Progenitor cell of endocrine pancreas (in vitro differentiated cells): ENCODE data around the gene HOXD10. TPM values are rescaled to one million over a fixed set of nuclear protein-coding genes. Genes with fewer than 3 reads are reported as not detected.

Experiments used
- DNase-seq: peaks from one replicate; pipeline ENCODE4 v3.0.0; 2021; ENCODE audit warnings: low spot score; ENCODE audit not compliant: unreplicated experiment
- H3K27ac Mint-ChIP-seq: 2 replicates; pipeline ENCODE4 v1.8.0; 2021; ENCODE audit warnings: mild to moderate bottlenecking, moderate library complexity, mixed read lengths
- H3K27me3 Mint-ChIP-seq: 2 replicates; pipeline ENCODE4 v1.8.0; 2021; ENCODE audit warnings: mixed read lengths
- H3K36me3 Mint-ChIP-seq: 2 replicates; pipeline ENCODE4 v1.8.0; 2022; ENCODE audit warnings: mixed read lengths; ENCODE audit not compliant: insufficient read depth
- H3K4me1 Mint-ChIP-seq: 2 replicates; pipeline ENCODE4 v1.8.0; 2021; ENCODE audit warnings: low read depth, mixed read lengths
- H3K4me3 Mint-ChIP-seq: 2 replicates; pipeline ENCODE4 v1.8.0; 2021; ENCODE audit warnings: low read depth, mild to moderate bottlenecking, moderate library complexity, mixed read lengths
- H3K9me3 Mint-ChIP-seq: 2 replicates; pipeline ENCODE4 v1.8.0; 2021; ENCODE audit warnings: low read depth, mixed read lengths
- total RNA-seq: library from RNA; stranded (reverse); gene quantifications from 2 replicates; pipeline ENCODE4 v1.2.1, GENCODE V29; 2021
- TF ChIP-seq, protein P1 (sequence below): fragments of 200-600 bp; sonication (generic); IDR thresholded peaks from one replicate; pipeline ENCODE4 v1.5.0; 2021; ENCODE audit warnings: antibody characterized with exemption, mild to moderate bottlenecking; ENCODE audit not compliant: unreplicated experiment

Gene HOXD10
- total RNA-seq, 1 donor from 2014 or later, result not detected

DNA sequence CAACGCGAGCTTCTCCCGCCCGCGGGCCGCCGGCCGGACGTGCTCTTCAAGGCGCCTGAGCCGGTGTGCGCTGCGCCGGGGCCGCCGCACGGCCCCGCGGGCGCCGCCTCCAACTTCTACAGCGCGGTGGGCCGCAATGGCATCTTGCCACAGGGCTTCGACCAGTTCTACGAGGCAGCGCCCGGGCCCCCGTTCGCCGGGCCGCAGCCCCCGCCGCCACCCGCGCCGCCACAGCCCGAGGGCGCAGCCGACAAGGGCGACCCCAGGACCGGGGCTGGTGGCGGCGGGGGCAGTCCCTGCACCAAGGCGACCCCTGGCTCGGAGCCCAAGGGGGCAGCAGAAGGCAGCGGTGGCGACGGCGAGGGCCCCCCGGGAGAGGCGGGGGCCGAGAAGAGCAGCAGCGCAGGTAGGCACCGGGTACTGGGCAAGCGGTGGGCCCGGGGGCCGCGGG, 8.8 kb upstream of the HOXD10 start:
- Mint-ChIP-seq H3K4me1 (peaks cover 3% of the 10 kb centered on the region), H3K9me3 (no peaks in the 10 kb centered on the region), H3K27me3 (peaks cover 90% of the 10 kb centered on the region), H3K27ac (no peak overlapping the region), H3K36me3 (no peaks in the 10 kb centered on the region), H3K4me3 (no peak overlapping the region)
- DNase-seq, result no peak
- TF ChIP-seq, protein P1, sequence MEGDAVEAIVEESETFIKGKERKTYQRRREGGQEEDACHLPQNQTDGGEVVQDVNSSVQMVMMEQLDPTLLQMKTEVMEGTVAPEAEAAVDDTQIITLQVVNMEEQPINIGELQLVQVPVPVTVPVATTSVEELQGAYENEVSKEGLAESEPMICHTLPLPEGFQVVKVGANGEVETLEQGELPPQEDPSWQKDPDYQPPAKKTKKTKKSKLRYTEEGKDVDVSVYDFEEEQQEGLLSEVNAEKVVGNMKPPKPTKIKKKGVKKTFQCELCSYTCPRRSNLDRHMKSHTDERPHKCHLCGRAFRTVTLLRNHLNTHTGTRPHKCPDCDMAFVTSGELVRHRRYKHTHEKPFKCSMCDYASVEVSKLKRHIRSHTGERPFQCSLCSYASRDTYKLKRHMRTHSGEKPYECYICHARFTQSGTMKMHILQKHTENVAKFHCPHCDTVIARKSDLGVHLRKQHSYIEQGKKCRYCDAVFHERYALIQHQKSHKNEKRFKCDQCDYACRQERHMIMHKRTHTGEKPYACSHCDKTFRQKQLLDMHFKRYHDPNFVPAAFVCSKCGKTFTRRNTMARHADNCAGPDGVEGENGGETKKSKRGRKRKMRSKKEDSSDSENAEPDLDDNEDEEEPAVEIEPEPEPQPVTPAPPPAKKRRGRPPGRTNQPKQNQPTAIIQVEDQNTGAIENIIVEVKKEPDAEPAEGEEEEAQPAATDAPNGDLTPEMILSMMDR, result no peak

DNA sequence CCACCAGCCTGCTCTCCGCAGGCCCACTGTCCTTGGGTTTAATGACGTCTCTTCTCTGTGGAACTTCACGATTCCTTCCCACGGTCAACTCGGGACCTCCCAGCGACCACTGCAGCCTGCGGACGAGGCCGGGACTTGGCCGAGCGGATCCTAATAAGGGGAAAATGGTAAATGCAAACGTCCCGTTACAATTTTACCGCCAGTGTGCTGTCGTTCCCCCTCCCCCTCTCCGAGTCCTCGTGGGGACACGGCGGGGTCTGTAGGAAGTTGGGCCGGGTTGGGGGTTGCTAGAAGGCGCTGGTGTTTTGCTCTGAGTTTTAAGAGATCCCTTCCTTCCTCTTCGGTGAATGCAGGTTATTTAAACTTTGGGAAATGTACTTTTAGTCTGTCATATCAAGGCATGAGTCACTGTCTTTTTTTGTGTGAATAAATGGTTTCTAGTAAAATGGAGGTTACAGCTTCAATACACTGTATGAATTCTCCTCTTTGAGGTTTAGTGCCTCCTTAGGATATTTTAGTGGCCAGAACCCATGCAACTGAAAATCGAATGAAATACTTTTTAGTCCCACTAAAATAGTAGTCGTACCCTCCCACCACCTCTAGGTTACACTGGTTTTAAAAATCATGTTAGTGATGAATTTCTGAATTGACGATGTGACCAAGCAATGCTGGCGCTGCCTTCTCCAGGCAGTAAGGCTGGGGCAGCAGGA, 7.2 kb upstream of the HOXD10 start:
- TF ChIP-seq, protein P1, result no peak
- H3K36me3 Mint-ChIP-seq, result no peaks in the 10 kb centered on the region
- peaks cover 90% of the 10 kb centered on the region for H3K27me3 Mint-ChIP-seq
- DNase-seq, result no peak
- no peaks in the 10 kb centered on the region for H3K9me3 Mint-ChIP-seq
- no peak overlapping the region for H3K4me3 Mint-ChIP-seq
- H3K4me1 Mint-ChIP-seq, result peaks cover 3% of the 10 kb centered on the region
- peak overlapping the region; percentile 41 for H3K27ac Mint-ChIP-seq

DNA sequence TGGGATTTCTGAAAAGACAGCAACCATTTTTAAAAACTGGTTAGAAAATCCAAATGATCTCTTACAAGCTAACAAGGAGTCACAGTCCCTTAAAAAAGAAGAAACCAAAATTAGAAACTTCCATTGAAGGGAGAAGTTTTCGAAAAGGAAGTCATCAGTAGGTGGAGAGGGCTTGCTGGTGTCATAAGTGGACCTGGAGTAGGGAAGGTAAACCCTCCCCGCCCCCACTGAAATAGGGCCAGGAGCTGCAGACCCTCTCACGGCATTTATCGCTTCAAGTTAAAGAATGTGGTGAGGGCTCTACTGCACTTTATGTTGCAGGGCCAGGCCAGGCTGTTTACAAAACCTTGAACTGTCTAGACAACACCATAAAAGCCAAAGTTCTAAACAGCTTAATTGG, 6.6 kb upstream of the HOXD10 start:
- peaks cover 90% of the 10 kb centered on the region for H3K27me3 Mint-ChIP-seq
- no peaks in the 10 kb centered on the region for H3K9me3 Mint-ChIP-seq
- peaks cover 3% of the 10 kb centered on the region for H3K4me1 Mint-ChIP-seq
- H3K4me3 Mint-ChIP-seq, result no peak overlapping the region
- H3K36me3 Mint-ChIP-seq, result no peaks in the 10 kb centered on the region
- TF ChIP-seq, protein P1, result no peak
- no peak for DNase-seq
- no peak overlapping the region for H3K27ac Mint-ChIP-seq

DNA sequence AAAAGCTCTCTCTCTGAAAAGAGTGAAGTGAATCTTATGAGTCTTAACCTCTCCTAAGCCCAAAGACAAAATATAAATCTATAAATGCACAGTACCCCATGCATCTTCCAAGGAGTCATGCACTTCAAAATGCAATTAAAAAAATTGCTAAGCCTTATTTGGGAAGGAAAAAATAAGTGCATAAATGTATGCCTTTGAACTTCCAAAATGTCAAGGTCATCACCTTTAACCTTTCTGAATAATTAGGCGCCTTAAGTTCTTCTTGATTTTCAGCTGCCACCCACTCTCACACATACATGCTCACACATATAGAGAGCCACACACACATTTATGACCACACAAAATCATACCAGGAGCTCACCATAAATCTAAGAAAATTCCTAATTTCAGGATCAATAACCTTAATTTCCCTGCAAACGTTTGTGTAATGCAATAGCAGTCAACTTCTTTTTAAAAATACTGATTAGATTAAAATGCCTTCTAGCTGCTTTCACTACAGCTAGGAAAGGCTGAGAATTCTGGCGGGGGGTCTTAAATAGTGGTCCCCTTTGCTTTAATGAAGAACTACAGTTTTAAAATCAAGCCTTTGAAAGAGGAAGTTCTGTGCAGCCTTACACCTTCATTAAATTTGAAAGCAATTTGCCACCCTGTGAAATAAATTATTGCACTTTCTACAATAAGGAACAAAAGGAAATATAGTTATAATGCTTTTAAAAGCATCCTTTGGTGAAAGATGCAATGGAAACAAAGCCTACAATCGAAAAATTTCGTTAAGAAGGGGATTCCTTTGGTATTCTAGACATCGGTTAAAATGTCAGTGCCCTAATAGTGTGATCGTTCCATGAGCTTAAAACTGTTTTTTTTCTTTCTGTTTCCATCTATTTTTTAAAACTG, 5.9 kb upstream of the HOXD10 start:
- H3K4me1 Mint-ChIP-seq, result peaks cover 3% of the 10 kb centered on the region
- DNase-seq, result no peak
- H3K36me3 Mint-ChIP-seq, result no peaks in the 10 kb centered on the region
- no peak overlapping the region for H3K4me3 Mint-ChIP-seq
- peaks cover 89% of the 10 kb centered on the region for H3K27me3 Mint-ChIP-seq
- no peak overlapping the region for H3K27ac Mint-ChIP-seq
- no peaks in the 10 kb centered on the region for H3K9me3 Mint-ChIP-seq
- TF ChIP-seq, protein P1, result no peak

DNA sequence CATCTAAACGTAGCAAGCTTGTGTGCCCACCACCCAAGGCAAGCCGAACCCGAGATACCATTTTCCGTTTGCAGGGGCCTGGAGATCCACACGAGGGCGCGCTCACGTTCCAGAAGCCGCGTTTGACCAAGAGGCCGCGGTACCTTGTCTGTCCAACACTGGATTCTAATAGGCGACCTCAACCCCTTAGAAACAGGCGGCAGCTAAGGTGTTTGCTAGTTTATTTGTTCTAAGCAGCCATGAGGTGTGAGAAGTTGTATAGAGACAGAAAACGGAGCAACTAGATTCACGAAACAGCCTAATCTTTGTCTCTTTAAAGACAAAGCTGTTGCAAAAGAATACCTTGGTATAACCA, 5.3 kb upstream of the HOXD10 start:
- H3K4me3 Mint-ChIP-seq, result no peak overlapping the region
- DNase-seq, result no peak
- H3K36me3 Mint-ChIP-seq, result no peaks in the 10 kb centered on the region
- H3K4me1 Mint-ChIP-seq, result peaks cover 3% of the 10 kb centered on the region
- H3K27ac Mint-ChIP-seq, result no peak overlapping the region
- H3K27me3 Mint-ChIP-seq, result peaks cover 89% of the 10 kb centered on the region
- no peaks in the 10 kb centered on the region for H3K9me3 Mint-ChIP-seq
- TF ChIP-seq, protein P1, result peak; percentile 76
